Upper lobe of left lung (tissue), 6 donors: Measurements from ENCODE around the gene SCLY. TPM values are rescaled to one million over a fixed set of nuclear protein-coding genes. Genes with fewer than 3 reads are reported as not detected.

ENCODE experiments used
- ATAC-seq, 2 donors: fragments of 200-7000 bp; cut with Tn5 transposase; one replicate each; pipeline ENCODE4 v1.9.1; 2022; ENCODE audit warnings: mild to moderate bottlenecking in 2 of 2, moderate library complexity in 2 of 2; ENCODE audit not compliant: low FRiP score in 2 of 2
- DNase-seq, 2 donors: peaks; one replicate each; pipeline ENCODE4 v3.0.0-alpha.2; 2019 to 2020
- H3K27ac ChIP-seq, 4 donors: fragments of 200-600 bp; sonication (generic); one replicate each; pipeline ENCODE4 v1.5.1; 2016 to 2019
- H3K27me3 ChIP-seq, 4 donors: fragments of 200-600 bp; sonication (generic); one replicate each; pipeline ENCODE4 v1.5.1; 2017 to 2019
- H3K36me3 ChIP-seq, 4 donors: fragments of 200-600 bp; sonication (generic); one replicate each; pipeline ENCODE4 v1.5.1; 2016 to 2019
- H3K4me1 ChIP-seq, 4 donors: fragments of 200-600 bp; sonication (generic); one replicate each; pipeline ENCODE4 v1.5.1; 2018 to 2019
- H3K4me3 ChIP-seq, 4 donors: fragments of 200-600 bp; sonication (generic); one replicate each; pipeline ENCODE4 v1.5.1; 2017 to 2019; ENCODE audit warnings: mild to moderate bottlenecking in 2 of 4, moderate library complexity in 1 of 4
- H3K9me3 ChIP-seq, 4 donors: fragments of 200-600 bp; sonication (generic); one replicate each; pipeline ENCODE4 v1.5.1; 2018 to 2019
- EP300 ChIP-seq, 4 donors: sonication (generic); formaldehyde crosslinking; IDR thresholded peaks; one replicate each; pipeline ENCODE4 v1.5.1; 2017; ENCODE audit warnings: antibody characterized with exemption in 4 of 4, control low read depth in 2 of 4
- POLR2A ChIP-seq, 4 donors: fragments of 450-650 bp; IDR thresholded peaks; one replicate each; pipeline ENCODE4 v1.5.1; 2016 to 2017; ENCODE audit warnings: antibody characterized with exemption in 4 of 4, mild to moderate bottlenecking in 2 of 4
- POLR2AphosphoS5 ChIP-seq, 2 donors: sonication (generic); formaldehyde crosslinking; IDR thresholded peaks; one replicate each; pipeline ENCODE4 v1.5.1; 2017; ENCODE audit warnings: antibody characterized with exemption in 2 of 2
- WGBS, 2 donors: methylation state at CpG; one replicate each; pipeline ENCODE4 v1.1.5; 2017 to 2018; 5-methylcytosine and 5-hydroxymethylcytosine counted together
- total RNA-seq, 6 donors: library from RNA; depleted of rRNA in 4 of 6; stranded (reverse); fragments of >200 nt in 4 of 6; gene quantifications; one replicate each; pipeline versions ENCODE4 v1.1.0 to v1.2.1, GENCODE V29; 2016 to 2021
- TF ChIP-seq, protein P1 (sequence below), 6 experiments: fragments of 450-650 bp in 4 of 6; fragments of 200-600 bp in 2 of 6; sonication (generic) in 2 of 6; IDR thresholded peaks; one replicate each; pipeline ENCODE4 v1.5.1; 2016 to 2019; ENCODE audit warnings: antibody characterized with exemption in 6 of 6
- donor health status: DM: no; HTN: no; CAD: no; lungs with moderate emphysema.
- donor health status: DM: no; HTN: yes; CAD: no; lungs with severe emphysema.

Gene SCLY
- total RNA-seq, 6 donors from 2014 or later: 9.4 to 19.9 (median 11.1) TPM

DNA sequence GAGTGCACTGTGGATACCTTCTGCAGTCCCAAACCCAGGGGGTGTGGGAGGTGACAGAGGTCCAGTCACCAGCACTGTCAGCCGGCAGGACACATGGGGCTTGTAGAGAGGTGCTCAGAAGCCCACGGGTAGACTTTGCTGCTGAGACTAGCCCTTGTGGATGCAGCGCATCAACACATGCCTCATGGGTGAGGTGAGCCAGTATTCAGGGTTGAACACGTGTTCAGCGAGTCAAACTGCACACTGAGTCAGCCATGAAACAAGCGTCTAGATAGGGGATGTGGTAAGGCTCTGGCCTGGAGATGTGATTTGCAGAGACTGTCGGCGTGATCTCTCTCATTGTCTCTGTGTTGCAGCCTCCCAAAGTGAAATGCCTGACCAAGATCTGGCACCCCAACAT lies 35.8 kb upstream of the SCLY start:
- no peaks in the 10 kb centered on the region for H3K4me1 ChIP-seq
- 86 to 92% methylated on average over 6 to 8 of the region's 8 CpGs for WGBS, 2 donors
- DNase-seq (no peak), ATAC-seq (no peak)
- TF ChIP-seq POLR2AphosphoS5 (IDR thresholded peaks at IDR 0.05) (no peak), POLR2A (IDR thresholded peaks at IDR 0.05) (no peak), EP300 (IDR thresholded peaks at IDR 0.05) (no peak)
- TF ChIP-seq, protein P1, sequence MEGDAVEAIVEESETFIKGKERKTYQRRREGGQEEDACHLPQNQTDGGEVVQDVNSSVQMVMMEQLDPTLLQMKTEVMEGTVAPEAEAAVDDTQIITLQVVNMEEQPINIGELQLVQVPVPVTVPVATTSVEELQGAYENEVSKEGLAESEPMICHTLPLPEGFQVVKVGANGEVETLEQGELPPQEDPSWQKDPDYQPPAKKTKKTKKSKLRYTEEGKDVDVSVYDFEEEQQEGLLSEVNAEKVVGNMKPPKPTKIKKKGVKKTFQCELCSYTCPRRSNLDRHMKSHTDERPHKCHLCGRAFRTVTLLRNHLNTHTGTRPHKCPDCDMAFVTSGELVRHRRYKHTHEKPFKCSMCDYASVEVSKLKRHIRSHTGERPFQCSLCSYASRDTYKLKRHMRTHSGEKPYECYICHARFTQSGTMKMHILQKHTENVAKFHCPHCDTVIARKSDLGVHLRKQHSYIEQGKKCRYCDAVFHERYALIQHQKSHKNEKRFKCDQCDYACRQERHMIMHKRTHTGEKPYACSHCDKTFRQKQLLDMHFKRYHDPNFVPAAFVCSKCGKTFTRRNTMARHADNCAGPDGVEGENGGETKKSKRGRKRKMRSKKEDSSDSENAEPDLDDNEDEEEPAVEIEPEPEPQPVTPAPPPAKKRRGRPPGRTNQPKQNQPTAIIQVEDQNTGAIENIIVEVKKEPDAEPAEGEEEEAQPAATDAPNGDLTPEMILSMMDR (IDR thresholded peaks at IDR 0.05): no peak
- no peaks in the 10 kb centered on the region for H3K27me3 ChIP-seq
- H3K4me3 ChIP-seq: no peak overlapping the region
- no peak overlapping the region for H3K27ac ChIP-seq
- no peaks in the 10 kb centered on the region for H3K9me3 ChIP-seq
- H3K36me3 ChIP-seq: peaks cover 0 to 40% (median 9%) of the 10 kb centered on the region in 4 donors

- 89 to 95% methylated on average over 9 of the region's 9 CpGs for WGBS, 2 donors
- Histone ChIP-seq H3K9me3 (no peaks in the 10 kb centered on the region), H3K27me3 (no peaks in the 10 kb centered on the region), H3K36me3 (peaks cover 0 to 45% (median 18%) of the 10 kb centered on the region in 4 donors), H3K4me3 (no peak overlapping the region), H3K4me1 (no peaks in the 10 kb centered on the region), H3K27ac (no peak overlapping the region)
- ATAC-seq: no peak
- TF ChIP-seq EP300 (IDR thresholded peaks at IDR 0.05) (no peak), POLR2AphosphoS5 (IDR thresholded peaks at IDR 0.05) (no peak), POLR2A (IDR thresholded peaks at IDR 0.05) (no peak)
- TF ChIP-seq, protein P1 (IDR thresholded peaks at IDR 0.05): no peak
- peak in 1 of 2 donors; percentile 61 for DNase-seq
These were observed 35.0 kb upstream of the SCLY start for GRCh38 chr2:238025741-238026360.

- TF ChIP-seq POLR2A (IDR thresholded peaks at IDR 0.05): no peak
- TF ChIP-seq, protein P1 (IDR thresholded peaks at IDR 0.05): no peak
- no peak for TF ChIP-seq EP300 (IDR thresholded peaks at IDR 0.05)
- WGBS, 2 donors: 78 to 85% methylated on average over 4 of the region's 4 CpGs
- Histone ChIP-seq H3K4me3 (no peak overlapping the region), H3K4me1 (no peaks in the 10 kb centered on the region), H3K27ac (no peak overlapping the region), H3K9me3 (no peaks in the 10 kb centered on the region), H3K36me3 (peaks cover 0 to 51% (median 22%) of the 10 kb centered on the region in 4 donors), H3K27me3 (no peaks in the 10 kb centered on the region)
- no peak for DNase-seq
- no peak for ATAC-seq
These were observed 33.7 kb upstream of the SCLY start for GRCh38 chr2:238027058-238027457.

DNA sequence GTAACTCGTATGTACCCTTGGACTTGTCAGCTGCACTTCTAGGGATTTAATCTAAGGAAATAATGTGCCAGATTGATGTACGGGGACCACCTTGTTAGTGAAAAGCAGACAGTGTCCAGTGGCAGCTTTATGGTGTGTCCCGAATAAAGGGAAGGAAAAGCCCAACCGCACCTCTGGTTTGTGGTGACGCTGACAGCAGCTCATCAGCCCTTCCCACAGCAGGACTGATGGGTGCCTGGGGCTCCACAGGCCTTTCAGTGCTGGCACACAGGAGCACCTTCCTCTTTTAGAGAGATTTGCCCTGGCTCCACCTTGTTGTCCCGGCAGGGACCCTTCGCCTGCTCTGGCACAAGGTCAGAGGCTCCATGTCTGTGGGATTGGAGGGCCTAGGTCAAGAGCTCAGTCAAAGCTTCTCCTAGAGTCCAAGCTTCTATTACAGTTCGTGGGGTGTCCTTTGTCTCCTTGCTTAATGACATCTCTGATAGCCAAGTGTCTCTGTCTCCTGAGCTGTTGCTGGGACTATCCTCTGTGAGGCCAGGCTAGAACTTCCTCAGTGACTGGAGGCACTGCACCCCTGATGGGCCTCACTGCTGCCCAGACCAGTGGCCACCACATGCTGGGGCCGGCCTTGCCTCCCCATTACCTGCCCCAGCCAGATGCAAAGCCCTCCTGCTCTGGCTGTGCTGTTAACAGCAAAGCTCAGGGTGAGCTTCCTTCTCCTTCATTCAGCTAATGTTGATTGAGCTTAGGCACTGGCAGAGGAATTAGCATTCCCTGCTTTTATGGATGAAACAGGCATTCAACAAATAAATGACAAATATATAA lies 33.0 kb upstream of the SCLY start:
- H3K4me3 ChIP-seq: no peak overlapping the region
- H3K27me3 ChIP-seq: no peaks in the 10 kb centered on the region
- WGBS, 2 donors: 63 to 76% methylated on average over 8 to 9 of the region's 9 CpGs
- H3K9me3 ChIP-seq: no peaks in the 10 kb centered on the region
- H3K36me3 ChIP-seq: peaks cover 0 to 57% (median 24%) of the 10 kb centered on the region in 4 donors
- H3K27ac ChIP-seq: no peak overlapping the region
- ATAC-seq (no peak), DNase-seq (no peak)
- no peaks in the 10 kb centered on the region for H3K4me1 ChIP-seq
- TF ChIP-seq POLR2AphosphoS5 (IDR thresholded peaks at IDR 0.05) (no peak), EP300 (IDR thresholded peaks at IDR 0.05) (no peak), POLR2A (IDR thresholded peaks at IDR 0.05) (no peak)
- TF ChIP-seq, protein P1 (IDR thresholded peaks at IDR 0.05): no peak
